DMS79 (cell line): ENCODE measurements around the gene TTC23.

ENCODE experiments used
- DNase-seq: peaks from one replicate; lab custom pipeline; 2025; lab: John Stamatoyannopoulos, UW

The TTC23 gene

GRCh38 chr15:99165020-99165790 lies 84.2 kb downstream of the TTC23 start:
- DNase-seq: no peak

GRCh38 chr15:99164119-99164518 lies 85.3 kb downstream of the TTC23 start:
- no peak for DNase-seq

GRCh38 chr15:99163271-99164062 lies 85.9 kb downstream of the TTC23 start:
- DNase-seq: no peak

- no peak for DNase-seq
These were observed 90.6 kb downstream of the TTC23 start for GRCh38 chr15:99158626-99159412.

GRCh38 chr15:99157456-99157855 lies 91.9 kb downstream of the TTC23 start:
- no peak for DNase-seq

GRCh38 chr15:99155961-99156443 lies 93.4 kb downstream of the TTC23 start:
- DNase-seq: no peak

GRCh38 chr15:99154271-99154670 lies 95.1 kb downstream of the TTC23 start:
- no peak for DNase-seq

GRCh38 chr15:99153026-99153535 lies 96.3 kb downstream of the TTC23 start:
- no peak for DNase-seq

GRCh38 chr15:99151156-99151555 lies 98.2 kb downstream of the TTC23 start:
- DNase-seq: no peak

GRCh38 chr15:99149366-99149765 lies 100.0 kb downstream of the TTC23 start:
- no peak for DNase-seq

GRCh38 chr15:99148851-99149276 lies 100.5 kb downstream of the TTC23 start:
- DNase-seq: no peak

- no peak for DNase-seq
These were observed 102.7 kb downstream of the TTC23 start for GRCh38 chr15:99146661-99147060.

GRCh38 chr15:99145778-99146177 lies 103.6 kb downstream of the TTC23 start:
- no peak for DNase-seq

GRCh38 chr15:99145005-99145404 lies 104.4 kb downstream of the TTC23 start:
- DNase-seq: no peak

GRCh38 chr15:99143655-99144610 lies 105.4 kb downstream of the TTC23 start:
- DNase-seq: no peak

- no peak for DNase-seq
These were observed 106.1 kb downstream of the TTC23 start for GRCh38 chr15:99143242-99143641.

GRCh38 chr15:99142562-99142961 lies 106.8 kb downstream of the TTC23 start:
- DNase-seq: no peak

- no peak for DNase-seq
These were observed 107.4 kb downstream of the TTC23 start for GRCh38 chr15:99141943-99142342.

- DNase-seq: no peak
These were observed 108.8 kb downstream of the TTC23 start for GRCh38 chr15:99140590-99140989.

- no peak for DNase-seq
These were observed 110.1 kb downstream of the TTC23 start for GRCh38 chr15:99139276-99139675.

GRCh38 chr15:99138491-99138982 lies 110.8 kb downstream of the TTC23 start:
- no peak for DNase-seq
